ENCODE results near the gene STAB2. TPM values are rescaled to one million over a fixed set of nuclear protein-coding genes. Genes with fewer than 3 reads are reported as not detected.
"Not testable (repeated sequence)": the region's sequence is repeated elsewhere in the genome, so short reads cannot be mapped to it uniquely, and the experiment has no call there.

The STAB2 gene
- total RNA-seq, 4 donors from 2014 or later, result 0.53 to 0.83 (median 0.69) TPM

GRCh38 chr12:103806803-103807202 lies 219.7 kb downstream of the STAB2 start:
- Histone ChIP-seq H3K27ac (no peak overlapping the region), H3K4me3 (no peak overlapping the region), H3K27me3 (no peaks in the 10 kb centered on the region), H3K9me3 (no peaks in the 10 kb centered on the region), H3K4me1 (no peaks in the 10 kb centered on the region), H3K36me3 (peaks cover 0 to 5% (median 0%) of the 10 kb centered on the region in 3 donors)
- TF ChIP-seq CTCF (IDR thresholded peaks at IDR 0.05) (no peak), POLR2A (IDR thresholded peaks at IDR 0.05) (no peak)
- DNase-seq, result no peak

- Histone ChIP-seq H3K36me3 (peaks cover 0 to 5% (median 0%) of the 10 kb centered on the region in 3 donors), H3K4me3 (no peak overlapping the region), H3K27ac (no peak overlapping the region), H3K27me3 (no peaks in the 10 kb centered on the region), H3K9me3 (no peaks in the 10 kb centered on the region), H3K4me1 (no peaks in the 10 kb centered on the region)
- no peak for TF ChIP-seq POLR2A (IDR thresholded peaks at IDR 0.05)
- TF ChIP-seq CTCF (IDR thresholded peaks at IDR 0.05), result no peak
- no peak for DNase-seq
Measured at GRCh38 chr12:103807561-103808238, 220.6 kb downstream of the STAB2 start.

GRCh38 chr12:103808239-103808880 lies 221.3 kb downstream of the STAB2 start:
- Histone ChIP-seq H3K4me1 (no peaks in the 10 kb centered on the region), H3K4me3 (no peak overlapping the region), H3K9me3 (no peaks in the 10 kb centered on the region), H3K27ac (no peak overlapping the region), H3K27me3 (no peaks in the 10 kb centered on the region), H3K36me3 (peaks cover 0 to 10% (median 0%) of the 10 kb centered on the region in 3 donors)
- no peak for DNase-seq
- TF ChIP-seq CTCF (IDR thresholded peaks at IDR 0.05), result no peak
- TF ChIP-seq POLR2A (IDR thresholded peaks at IDR 0.05), result no peak

GRCh38 chr12:103809154-103809553 lies 222.1 kb downstream of the STAB2 start:
- Histone ChIP-seq H3K4me1 (no peaks in the 10 kb centered on the region), H3K27ac (no peak overlapping the region)
- no peak for DNase-seq

GRCh38 chr12:103809639-103810038 lies 222.6 kb downstream of the STAB2 start:
- DNase-seq, H3K27ac ChIP-seq, H3K9me3 ChIP-seq, H3K27me3 ChIP-seq, H3K4me3 ChIP-seq, H3K4me1 ChIP-seq: not testable (repeated sequence)
- peaks cover 0 to 10% (median 0%) of the 10 kb centered on the region in 3 donors for H3K36me3 ChIP-seq

More at GRCh38 chr12:103809154-103809553, 222.1 kb downstream of the STAB2 start:
- Histone ChIP-seq H3K4me3 (no peak overlapping the region), H3K27me3 (no peaks in the 10 kb centered on the region), H3K9me3 (no peaks in the 10 kb centered on the region), H3K36me3 (peaks cover 0 to 10% (median 0%) of the 10 kb centered on the region in 3 donors)
- TF ChIP-seq CTCF (IDR thresholded peaks at IDR 0.05) (no peak), POLR2A (IDR thresholded peaks at IDR 0.05) (no peak)

- Histone ChIP-seq H3K27me3 (no peaks in the 10 kb centered on the region), H3K4me1 (no peaks in the 10 kb centered on the region), H3K36me3 (peaks cover 0 to 10% (median 0%) of the 10 kb centered on the region in 3 donors), H3K4me3 (no peak overlapping the region), H3K9me3 (no peaks in the 10 kb centered on the region), H3K27ac (no peak overlapping the region)
- no peak for DNase-seq
- TF ChIP-seq POLR2A (IDR thresholded peaks at IDR 0.05) (no peak), CTCF (IDR thresholded peaks at IDR 0.05) (no peak)
Measured at GRCh38 chr12:103810111-103810510, 223.0 kb downstream of the STAB2 start.
